Hepatocyte (in vitro differentiated cells): ENCODE data around the gene USP50. TPM values are rescaled to one million over a fixed set of nuclear protein-coding genes. Genes with fewer than 3 reads are reported as not detected.
"Not testable (repeated sequence)": the region's sequence is repeated elsewhere in the genome, so short reads cannot be mapped to it uniquely, and the experiment has no call there.

Experiments
- DNase-seq: peaks from one replicate; pipeline ENCODE4 v3.0.0-alpha.2; 2016; ENCODE audit warnings: low spot score
- H2AFZ ChIP-seq: fragments of 200-600 bp; sonication (generic); 2 replicates; pipeline ENCODE4 v1.6.0; 2016; ENCODE audit warnings: antibody characterized with exemption, mild to moderate bottlenecking
- H3K27ac ChIP-seq: fragments of 200-600 bp; sonication (generic); 2 replicates; pipeline ENCODE4 v1.5.1; 2016; ENCODE audit warnings: mild to moderate bottlenecking
- H3K27me3 ChIP-seq: fragments of 200-600 bp; sonication (generic); 2 replicates; pipeline ENCODE4 v1.6.1; 2016
- H3K36me3 ChIP-seq: fragments of 200-600 bp; sonication (generic); replicated peaks from 2 replicates; pipeline ENCODE4 v1.5.1; 2016; ENCODE audit warnings: low read depth; ENCODE audit not compliant: insufficient read depth
- H3K4me1 ChIP-seq: fragments of 200-600 bp; sonication (generic); 2 replicates; pipeline ENCODE4 v1.5.1; 2016; ENCODE audit warnings: mild to moderate bottlenecking, moderate library complexity; ENCODE audit not compliant: insufficient read depth
- H3K4me2 ChIP-seq: fragments of 200-600 bp; sonication (generic); 2 replicates; pipeline ENCODE4 v1.6.0; 2016
- H3K4me3 ChIP-seq: fragments of 200-600 bp; sonication (generic); 2 replicates; pipeline ENCODE4 v1.5.1; 2016; ENCODE audit warnings: mild to moderate bottlenecking
- H3K79me2 ChIP-seq: fragments of 200-600 bp; sonication (generic); 2 replicates; pipeline ENCODE4 v1.6.0; 2017; ENCODE audit warnings: mild to moderate bottlenecking
- H3K9me2 ChIP-seq: fragments of 200-600 bp; sonication (generic); replicated peaks from 2 replicates; pipeline ENCODE4 v1.6.0; 2017; ENCODE audit warnings: mild to moderate bottlenecking; ENCODE audit not compliant: insufficient read depth
- H3K9me3 ChIP-seq: fragments of 200-600 bp; sonication (generic); 2 replicates; pipeline ENCODE4 v1.5.1; 2016; ENCODE audit warnings: low read depth, mild to moderate bottlenecking
- H4K20me1 ChIP-seq: fragments of 200-600 bp; sonication (generic); 2 replicates; pipeline ENCODE4 v1.6.0; 2016; ENCODE audit warnings: mild to moderate bottlenecking; ENCODE audit not compliant: insufficient read depth, poor library complexity, severe bottlenecking
- EZH2 ChIP-seq: fragments of 200-600 bp; sonication (generic); IDR thresholded peaks from 2 replicates; pipeline ENCODE4 v1.6.1; 2016; ENCODE audit warnings: antibody characterized with exemption, mild to moderate bottlenecking, borderline replicate concordance
- EZH2phosphoT487 ChIP-seq: fragments of 200-600 bp; sonication (generic); IDR thresholded peaks from one replicate; pipeline ENCODE4 v1.6.1; 2018; ENCODE audit warnings: antibody characterized with exemption, mild to moderate bottlenecking, low read depth, moderate library complexity; ENCODE audit not compliant: unreplicated experiment, severe bottlenecking
- WGBS: methylation state at CpG from one replicate; pipeline ENCODE4 v1.1.6; 2016; ENCODE audit warnings: low lambda C conversion rate; ENCODE audit errors: missing lambda C conversion rate; 5-methylcytosine and 5-hydroxymethylcytosine counted together
- polyA plus RNA-seq: library from polyadenylated mRNA; unstranded; fragments of >200 nt; fragmentation: Nextera tagmentation; extraction: Ambion mirVana; gene quantifications from 2 replicates; pipeline ENCODE4 v1.2.1, GENCODE V29; 2016
- total RNA-seq: library from RNA; depleted of rRNA; stranded (reverse); fragments of >200 nt; gene quantifications from 2 replicates; pipeline ENCODE4 v1.2.3, GENCODE V29; 2014
- TF ChIP-seq, protein P1 (sequence below): fragments of 200-600 bp; sonication (generic); IDR thresholded peaks from 2 replicates; pipeline ENCODE4 v1.5.1; 2016; ENCODE audit warnings: antibody characterized with exemption, mild to moderate bottlenecking; ENCODE audit not compliant: poor library complexity

USP50 gene
- total and polyA plus RNA-seq, 2 experiments from 2014 or later: 0.74 TPM; not detected in 1

DNA sequence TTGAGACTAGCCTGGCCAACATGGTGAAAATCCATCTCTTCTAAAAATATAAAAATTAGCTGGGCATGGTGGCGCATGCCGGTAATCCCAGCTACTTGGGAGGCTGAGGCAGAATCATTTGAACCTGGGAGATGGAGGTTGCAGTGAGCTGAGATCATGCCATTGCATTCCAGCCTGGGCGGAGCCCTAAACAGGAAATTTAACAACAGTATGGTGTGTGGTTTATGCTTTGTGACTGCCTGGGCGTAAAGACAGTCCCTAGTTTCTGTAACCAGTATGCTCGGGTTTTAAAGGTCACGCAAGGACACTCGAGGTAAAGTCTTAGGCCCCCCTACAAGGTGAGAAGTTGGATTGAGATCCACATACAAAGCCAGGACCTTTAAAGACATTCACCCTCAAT, 43.3 kb downstream of the USP50 start:
- Histone ChIP-seq H3K9me3 (no peaks in the 10 kb centered on the region), H3K27me3 (no peaks in the 10 kb centered on the region), H3K4me1 (no peaks in the 10 kb centered on the region), H4K20me1 (no peaks in the 10 kb centered on the region), H3K36me3 (no peaks in the 10 kb centered on the region), H3K4me3 (no peak overlapping the region), H3K9me2 (no peaks in the 10 kb centered on the region), H3K27ac (no peak overlapping the region), H3K79me2 (no peaks in the 10 kb centered on the region), H3K4me2 (no peak overlapping the region), H2AFZ (no peak overlapping the region)
- TF ChIP-seq EZH2phosphoT487 (no peak), EZH2 (no peak)
- TF ChIP-seq, protein P1, sequence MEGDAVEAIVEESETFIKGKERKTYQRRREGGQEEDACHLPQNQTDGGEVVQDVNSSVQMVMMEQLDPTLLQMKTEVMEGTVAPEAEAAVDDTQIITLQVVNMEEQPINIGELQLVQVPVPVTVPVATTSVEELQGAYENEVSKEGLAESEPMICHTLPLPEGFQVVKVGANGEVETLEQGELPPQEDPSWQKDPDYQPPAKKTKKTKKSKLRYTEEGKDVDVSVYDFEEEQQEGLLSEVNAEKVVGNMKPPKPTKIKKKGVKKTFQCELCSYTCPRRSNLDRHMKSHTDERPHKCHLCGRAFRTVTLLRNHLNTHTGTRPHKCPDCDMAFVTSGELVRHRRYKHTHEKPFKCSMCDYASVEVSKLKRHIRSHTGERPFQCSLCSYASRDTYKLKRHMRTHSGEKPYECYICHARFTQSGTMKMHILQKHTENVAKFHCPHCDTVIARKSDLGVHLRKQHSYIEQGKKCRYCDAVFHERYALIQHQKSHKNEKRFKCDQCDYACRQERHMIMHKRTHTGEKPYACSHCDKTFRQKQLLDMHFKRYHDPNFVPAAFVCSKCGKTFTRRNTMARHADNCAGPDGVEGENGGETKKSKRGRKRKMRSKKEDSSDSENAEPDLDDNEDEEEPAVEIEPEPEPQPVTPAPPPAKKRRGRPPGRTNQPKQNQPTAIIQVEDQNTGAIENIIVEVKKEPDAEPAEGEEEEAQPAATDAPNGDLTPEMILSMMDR: no peak
- 95% methylated on average over 7 of the region's 7 CpGs for WGBS
- DNase-seq: no peak

DNA sequence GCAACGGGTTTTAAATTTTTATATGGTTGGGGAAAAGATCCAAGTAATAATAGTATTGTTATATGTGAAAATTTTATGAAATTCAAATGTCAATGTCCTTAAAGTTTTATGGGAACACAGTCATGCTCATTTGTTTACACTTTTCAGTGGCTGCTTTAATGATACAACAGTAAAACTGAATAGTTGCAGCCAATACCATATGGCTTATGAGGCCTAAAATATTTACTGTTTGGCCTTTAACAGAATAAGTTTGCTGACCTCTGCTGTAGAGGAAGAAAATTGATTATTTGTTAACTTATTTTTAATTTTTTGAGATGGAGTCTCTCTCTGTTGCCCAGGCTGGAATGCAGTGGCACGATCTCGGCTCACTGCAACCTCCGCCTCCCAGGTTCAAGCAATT, 44.7 kb downstream of the USP50 start:
- TF ChIP-seq, protein P1: no peak
- no peak for TF ChIP-seq EZH2
- no peak for TF ChIP-seq EZH2phosphoT487
- H4K20me1 ChIP-seq: no peaks in the 10 kb centered on the region
- no peaks in the 10 kb centered on the region for H3K36me3 ChIP-seq
- no peaks in the 10 kb centered on the region for H3K79me2 ChIP-seq
- H3K9me2 ChIP-seq: no peaks in the 10 kb centered on the region
- no peaks in the 10 kb centered on the region for H3K9me3 ChIP-seq
- no peaks in the 10 kb centered on the region for H3K4me1 ChIP-seq
- no peaks in the 10 kb centered on the region for H3K27me3 ChIP-seq
- H3K27ac ChIP-seq: no peak overlapping the region
- H3K4me2 ChIP-seq: no peak overlapping the region
- H3K4me3 ChIP-seq: no peak overlapping the region
- no peak for DNase-seq
- H2AFZ ChIP-seq: no peak overlapping the region
- WGBS: 97% methylated on average over 4 of the region's 4 CpGs

DNA sequence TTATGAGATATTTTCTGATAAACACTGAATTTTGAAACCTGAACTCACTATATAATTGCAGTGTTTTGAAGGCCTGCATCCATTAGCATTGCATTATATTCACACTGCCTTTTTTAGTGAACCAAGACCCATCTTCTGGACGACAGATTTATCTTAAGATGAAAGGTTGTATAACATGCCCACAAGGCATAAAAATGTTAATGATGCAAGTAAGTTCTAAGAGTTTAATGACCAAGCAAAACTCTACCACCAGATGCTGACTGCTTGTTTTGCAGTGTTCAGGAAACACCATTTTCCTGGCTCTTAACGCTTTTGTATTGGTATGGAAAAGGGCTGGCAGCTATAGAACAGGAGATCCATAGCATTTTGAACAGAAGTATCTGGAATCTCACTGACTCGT, 46.1 kb downstream of the USP50 start:
- no peak for DNase-seq
- Histone ChIP-seq H3K4me3 (no peak overlapping the region), H3K79me2 (no peaks in the 10 kb centered on the region), H2AFZ (no peak overlapping the region), H3K9me2 (no peaks in the 10 kb centered on the region), H3K4me1 (no peaks in the 10 kb centered on the region), H3K27me3 (no peaks in the 10 kb centered on the region), H3K4me2 (no peak overlapping the region), H4K20me1 (no peaks in the 10 kb centered on the region), H3K36me3 (peaks cover 4% of the 10 kb centered on the region), H3K9me3 (no peaks in the 10 kb centered on the region), H3K27ac (no peak overlapping the region)
- WGBS: 77% methylated on average over 3 of the region's 3 CpGs
- TF ChIP-seq, protein P1: no peak

DNA sequence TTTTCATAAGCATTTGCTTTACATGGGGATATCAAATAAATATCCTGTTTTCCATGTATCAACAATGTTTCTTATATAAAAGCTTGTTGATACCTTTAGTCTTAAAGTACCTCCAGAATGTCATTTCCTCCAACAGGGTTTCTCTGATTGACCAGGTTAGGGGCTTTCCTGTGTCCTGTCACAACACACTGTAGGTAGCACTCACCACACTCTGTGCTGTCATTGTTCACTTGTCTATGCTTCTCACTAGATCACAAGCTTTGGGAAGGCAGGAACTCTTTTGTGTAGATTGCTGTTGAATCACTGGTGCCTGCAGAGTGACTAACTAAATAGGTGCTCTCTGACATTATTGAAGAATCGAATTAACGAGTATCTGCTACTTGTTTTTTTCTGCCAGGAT, 49.8 kb downstream of the USP50 start:
- Histone ChIP-seq H2AFZ (no peak overlapping the region), H4K20me1 (no peaks in the 10 kb centered on the region), H3K4me3 (no peak overlapping the region), H3K4me1 (no peaks in the 10 kb centered on the region), H3K9me3 (no peaks in the 10 kb centered on the region), H3K36me3 (peaks cover 4% of the 10 kb centered on the region), H3K79me2 (no peaks in the 10 kb centered on the region), H3K27me3 (no peaks in the 10 kb centered on the region), H3K27ac (no peak overlapping the region), H3K9me2 (no peaks in the 10 kb centered on the region), H3K4me2 (no peak overlapping the region)
- TF ChIP-seq, protein P1: no peak
- no peak for TF ChIP-seq EZH2phosphoT487
- TF ChIP-seq EZH2: no peak
- no peak for DNase-seq
- WGBS: 100% methylated on average over 2 of the region's 2 CpGs

DNA sequence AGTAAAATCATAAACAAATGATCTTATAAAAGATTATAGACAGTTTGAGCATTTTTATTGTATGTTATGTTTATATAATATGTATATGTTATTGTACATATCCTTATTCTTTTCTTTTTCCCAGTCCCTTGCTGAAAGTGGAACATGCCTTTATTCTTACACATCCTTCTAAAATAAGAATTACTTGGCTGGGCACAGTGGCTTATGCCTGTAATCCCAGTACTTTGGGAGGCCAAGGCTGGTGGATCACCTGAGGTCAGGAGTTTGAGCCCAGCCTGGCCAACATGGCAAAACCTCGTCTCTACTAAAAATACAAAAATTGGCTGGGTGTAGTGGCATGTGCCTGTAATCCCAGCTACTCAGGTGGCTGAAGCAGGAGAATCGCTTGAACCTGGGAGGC, 51.9 kb downstream of the USP50 start:
- not testable (repeated sequence) for H3K27ac ChIP-seq, H3K36me3 ChIP-seq, H4K20me1 ChIP-seq, H3K27me3 ChIP-seq, DNase-seq, H3K9me2 ChIP-seq, H3K79me2 ChIP-seq, H3K4me2 ChIP-seq, H3K9me3 ChIP-seq, H2AFZ ChIP-seq, H3K4me1 ChIP-seq, H3K4me3 ChIP-seq
- WGBS: 92% methylated on average over 2 of the region's 2 CpGs
